Measurements from ENCODE around the gene PPP1R9B.

PPP1R9B gene

GRCh38 chr17:50088952-50089825 is 61.3 kb downstream of the PPP1R9B start:
- DNase-seq, result no peak

- no peak for DNase-seq
Measured at GRCh38 chr17:50087912-50088405, 62.5 kb downstream of the PPP1R9B start.

DNA sequence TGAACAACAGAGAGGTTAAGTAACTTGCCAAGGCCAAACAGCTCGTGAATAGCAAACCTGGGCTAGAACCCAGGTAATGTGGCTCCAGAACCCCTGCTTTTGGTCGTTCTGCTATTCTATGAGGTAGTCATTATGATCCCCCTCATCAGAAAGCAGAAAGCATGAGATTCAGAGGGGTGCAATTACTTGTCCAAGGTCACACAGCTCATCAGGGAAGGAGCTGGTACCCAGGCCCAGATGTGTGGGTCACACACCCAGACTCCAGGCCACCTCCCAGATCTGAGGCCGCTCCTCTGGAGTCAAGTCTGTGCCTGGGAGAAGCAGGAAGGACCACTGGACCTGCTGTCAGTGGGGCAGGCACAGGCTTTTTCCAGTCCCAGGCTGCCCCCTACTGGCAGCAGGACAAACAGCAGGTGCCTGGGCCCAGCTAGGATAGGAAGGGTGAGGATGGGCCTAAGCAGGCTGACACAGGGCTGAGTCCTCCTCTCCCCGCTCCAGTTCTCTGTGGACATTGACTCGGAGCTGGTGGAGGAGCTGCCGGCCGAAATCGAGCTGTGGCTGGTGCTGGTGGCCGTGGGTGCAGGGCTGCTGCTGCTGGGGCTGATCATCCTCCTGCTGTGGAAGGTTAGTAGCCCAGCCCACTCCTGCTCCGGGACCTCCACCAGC is 63.1 kb downstream of the PPP1R9B start:
- peak; percentile 96 for DNase-seq

Data from islet precursor cell (in vitro differentiated cells).